ENCODE data around the gene IL36A. TPM values are rescaled to one million over a fixed set of nuclear protein-coding genes. Genes with fewer than 3 reads are reported as not detected.

IL36A gene
- total RNA-seq, 1 donor from 2014 or later = 0.34 TPM

- H3K4me1 Mint-ChIP-seq (ENCODE audit: low read depth) = no peaks in the 10 kb centered on the region
- no peak overlapping the region for H3K4me3 Mint-ChIP-seq (ENCODE audit: low read depth)
- H3K36me3 Mint-ChIP-seq (ENCODE audit: low read depth) = no peaks in the 10 kb centered on the region
- intact Hi-C loops (cut with micrococcal nuclease) = no loop called here
- no peaks in the 10 kb centered on the region for H3K9me3 Mint-ChIP-seq
- no peak for DNase-seq (ENCODE audit: low spot score)
- H3K27ac Mint-ChIP-seq = no peak overlapping the region
- peaks cover 31% of the 10 kb centered on the region for H3K27me3 Mint-ChIP-seq (ENCODE audit: low read depth)
Observed at GRCh38 chr2:113034016-113034415, 28.8 kb downstream of the IL36A start.

- H3K9me3 Mint-ChIP-seq = no peaks in the 10 kb centered on the region
- H3K27me3 Mint-ChIP-seq (ENCODE audit: low read depth) = peaks cover 24% of the 10 kb centered on the region
- H3K4me3 Mint-ChIP-seq (ENCODE audit: low read depth) = no peak overlapping the region
- H3K36me3 Mint-ChIP-seq (ENCODE audit: low read depth) = no peaks in the 10 kb centered on the region
- intact Hi-C loops (cut with micrococcal nuclease) = no loop called here
- H3K4me1 Mint-ChIP-seq (ENCODE audit: low read depth) = no peaks in the 10 kb centered on the region
- H3K27ac Mint-ChIP-seq = no peak overlapping the region
- no peak for DNase-seq (ENCODE audit: low spot score)
Observed at GRCh38 chr2:113036763-113037162, 31.5 kb downstream of the IL36A start.

- Mint-ChIP-seq H3K4me3 (ENCODE audit: low read depth) (no peak overlapping the region), H3K27me3 (ENCODE audit: low read depth) (peaks cover 33% of the 10 kb centered on the region), H3K36me3 (ENCODE audit: low read depth) (no peaks in the 10 kb centered on the region), H3K9me3 (no peaks in the 10 kb centered on the region), H3K27ac (no peak overlapping the region), H3K4me1 (ENCODE audit: low read depth) (no peaks in the 10 kb centered on the region)
- intact Hi-C loops (cut with micrococcal nuclease) = no loop called here
- no peak for DNase-seq (ENCODE audit: low spot score)
Observed at GRCh38 chr2:113038291-113038690, 33.0 kb downstream of the IL36A start.

GRCh38 chr2:113039158-113039557, 33.9 kb downstream of the IL36A start:
- no peaks in the 10 kb centered on the region for H3K36me3 Mint-ChIP-seq (ENCODE audit: low read depth)
- peaks cover 31% of the 10 kb centered on the region for H3K27me3 Mint-ChIP-seq (ENCODE audit: low read depth)
- DNase-seq (ENCODE audit: low spot score) = no peak
- no peak overlapping the region for H3K4me3 Mint-ChIP-seq (ENCODE audit: low read depth)
- intact Hi-C loops (cut with micrococcal nuclease) = no loop called here
- no peaks in the 10 kb centered on the region for H3K9me3 Mint-ChIP-seq
- no peak overlapping the region for H3K27ac Mint-ChIP-seq
- H3K4me1 Mint-ChIP-seq (ENCODE audit: low read depth) = no peaks in the 10 kb centered on the region

GRCh38 chr2:113039719-113040118, 34.5 kb downstream of the IL36A start:
- Mint-ChIP-seq H3K36me3 (ENCODE audit: low read depth) (no peaks in the 10 kb centered on the region), H3K4me1 (ENCODE audit: low read depth) (no peaks in the 10 kb centered on the region), H3K27me3 (ENCODE audit: low read depth) (peaks cover 30% of the 10 kb centered on the region), H3K27ac (no peak overlapping the region), H3K4me3 (ENCODE audit: low read depth) (no peak overlapping the region), H3K9me3 (no peaks in the 10 kb centered on the region)
- intact Hi-C loops (cut with micrococcal nuclease) = no loop called here
- no peak for DNase-seq (ENCODE audit: low spot score)

DNA sequence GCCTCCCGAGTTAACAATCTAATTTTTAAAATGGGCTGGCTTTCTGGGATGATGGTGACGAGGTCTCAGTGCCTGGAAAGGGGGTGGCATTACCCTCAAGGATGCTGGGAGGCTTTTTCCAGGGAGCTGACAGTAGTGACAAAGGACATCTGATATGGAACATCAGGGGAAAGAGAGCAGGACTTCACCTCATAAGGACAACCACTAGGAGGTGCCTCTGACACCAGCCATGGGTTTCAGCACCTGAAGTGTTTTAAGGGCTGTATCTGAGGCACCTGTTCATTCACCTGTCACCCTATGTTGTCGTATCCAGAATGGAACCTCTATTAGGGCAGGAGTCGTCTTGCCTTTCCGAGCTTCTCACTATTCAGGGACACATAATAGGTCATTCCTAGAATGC, 36.6 kb downstream of the IL36A start:
- no peak for DNase-seq (ENCODE audit: low spot score)
- peaks cover 31% of the 10 kb centered on the region for H3K27me3 Mint-ChIP-seq (ENCODE audit: low read depth)
- H3K27ac Mint-ChIP-seq = no peak overlapping the region
- intact Hi-C loops (cut with micrococcal nuclease) = no loop called here
- H3K4me1 Mint-ChIP-seq (ENCODE audit: low read depth) = no peaks in the 10 kb centered on the region
- H3K36me3 Mint-ChIP-seq (ENCODE audit: low read depth) = no peaks in the 10 kb centered on the region
- H3K4me3 Mint-ChIP-seq (ENCODE audit: low read depth) = no peak overlapping the region
- H3K9me3 Mint-ChIP-seq = no peaks in the 10 kb centered on the region

- H3K27ac Mint-ChIP-seq = no peak overlapping the region
- intact Hi-C loops (cut with micrococcal nuclease) = no loop called here
- DNase-seq (ENCODE audit: low spot score) = no peak
- peaks cover 24% of the 10 kb centered on the region for H3K27me3 Mint-ChIP-seq (ENCODE audit: low read depth)
- H3K36me3 Mint-ChIP-seq (ENCODE audit: low read depth) = no peaks in the 10 kb centered on the region
- H3K4me1 Mint-ChIP-seq (ENCODE audit: low read depth) = no peaks in the 10 kb centered on the region
- no peaks in the 10 kb centered on the region for H3K9me3 Mint-ChIP-seq
- H3K4me3 Mint-ChIP-seq (ENCODE audit: low read depth) = no peak overlapping the region
Observed at GRCh38 chr2:113046465-113046864, 41.2 kb downstream of the IL36A start.

DNA sequence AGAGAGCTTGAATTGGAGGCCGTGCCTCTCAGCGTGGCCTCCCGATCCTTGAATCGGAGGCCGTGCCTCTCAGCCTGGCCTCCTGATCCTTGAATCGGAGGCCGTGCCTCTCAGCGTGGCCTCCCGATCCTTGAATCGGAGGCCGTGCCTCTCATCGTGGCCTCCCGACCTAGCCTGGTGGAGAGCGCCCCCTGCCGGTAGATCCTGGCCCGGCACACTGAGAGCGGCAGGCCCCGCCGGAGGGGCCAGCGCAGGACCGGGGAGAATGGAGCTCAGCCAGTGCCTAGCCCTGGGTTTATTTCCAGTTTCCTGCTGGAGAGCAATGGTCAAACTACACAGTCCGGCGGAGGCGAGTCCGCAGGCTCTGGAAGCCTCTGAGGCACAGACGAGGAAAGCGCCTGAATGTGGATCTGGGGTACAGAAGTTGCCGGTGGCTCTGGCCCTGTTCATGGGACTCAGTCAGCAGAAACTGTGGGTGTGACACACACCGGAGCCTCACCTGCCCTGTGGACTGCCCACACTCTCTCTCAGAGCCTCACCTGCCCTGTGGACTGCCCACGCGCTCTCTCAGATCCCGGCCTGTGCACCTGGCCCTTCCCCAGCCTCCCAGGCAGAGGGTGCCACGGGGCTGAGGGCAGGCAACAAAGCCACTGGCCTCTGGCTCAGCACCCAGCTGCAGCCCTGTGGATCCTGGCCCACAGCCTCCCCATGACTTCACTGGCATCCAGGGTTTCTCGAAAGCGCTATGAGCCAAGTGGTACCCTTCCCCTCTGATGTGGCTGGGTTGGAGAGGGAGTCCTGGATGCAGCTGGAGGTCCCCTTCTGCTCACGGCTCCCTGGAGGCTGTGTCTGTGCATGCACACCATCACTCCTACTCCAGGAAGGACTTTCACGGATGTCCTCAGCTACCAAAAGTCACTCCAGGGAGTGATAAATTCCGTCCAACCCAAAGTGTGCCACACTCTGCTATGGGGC, 45.9 kb downstream of the IL36A start:
- no peak overlapping the region for H3K4me3 Mint-ChIP-seq (ENCODE audit: low read depth)
- H3K27me3 Mint-ChIP-seq (ENCODE audit: low read depth) = peaks cover 13% of the 10 kb centered on the region
- H3K36me3 Mint-ChIP-seq (ENCODE audit: low read depth) = peaks cover 9% of the 10 kb centered on the region
- intact Hi-C loops (cut with micrococcal nuclease) = no loop called here
- H3K27ac Mint-ChIP-seq = no peak overlapping the region
- H3K4me1 Mint-ChIP-seq (ENCODE audit: low read depth) = no peaks in the 10 kb centered on the region
- H3K9me3 Mint-ChIP-seq = peaks cover 24% of the 10 kb centered on the region
- no peak for DNase-seq (ENCODE audit: low spot score)

DNA sequence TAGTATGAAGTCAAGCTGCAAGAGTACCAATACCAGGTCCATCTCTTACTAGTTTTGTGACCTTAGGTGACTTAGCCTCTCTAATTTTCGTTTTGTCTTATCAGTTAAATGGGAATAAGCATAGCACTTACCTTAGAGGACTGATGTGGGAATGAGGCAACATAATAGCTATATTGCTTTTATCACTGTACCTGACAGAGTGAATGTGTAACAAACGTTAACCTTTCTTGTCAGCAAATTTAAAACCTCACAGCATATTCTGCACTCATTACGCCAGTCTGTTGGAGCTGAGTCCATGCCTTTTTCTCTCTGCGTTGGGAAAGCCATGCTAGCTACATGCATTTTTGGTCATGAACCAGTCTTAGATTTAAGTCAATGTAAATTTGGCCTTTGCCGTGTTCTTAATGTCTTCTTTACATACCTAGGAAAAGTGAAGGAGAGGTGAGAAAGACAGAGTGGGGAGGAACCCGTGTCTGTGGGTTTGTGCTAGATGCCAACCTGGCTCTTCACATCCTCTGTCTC, 47.2 kb downstream of the IL36A start, which contains the start of gene IL36B:
Gene IL36B (minus strand): TSS at position 472 of the 522 bp plus-strand sequence.
- peaks cover 26% of the 10 kb centered on the region for H3K9me3 Mint-ChIP-seq
- H3K4me3 Mint-ChIP-seq (ENCODE audit: low read depth) = no peak within 1 kb of the TSS
- H3K4me1 Mint-ChIP-seq (ENCODE audit: low read depth) = peaks cover 2% of the 10 kb centered on the region
- no peak within 1 kb of the TSS for H3K27ac Mint-ChIP-seq
- H3K27me3 Mint-ChIP-seq (ENCODE audit: low read depth) = peaks cover 11% of the 10 kb centered on the region
- intact Hi-C loops (cut with micrococcal nuclease) = no loop called here
- H3K36me3 Mint-ChIP-seq (ENCODE audit: low read depth) = peaks cover 11% of the 10 kb centered on the region
- DNase-seq (ENCODE audit: low spot score) = no peak

DNA sequence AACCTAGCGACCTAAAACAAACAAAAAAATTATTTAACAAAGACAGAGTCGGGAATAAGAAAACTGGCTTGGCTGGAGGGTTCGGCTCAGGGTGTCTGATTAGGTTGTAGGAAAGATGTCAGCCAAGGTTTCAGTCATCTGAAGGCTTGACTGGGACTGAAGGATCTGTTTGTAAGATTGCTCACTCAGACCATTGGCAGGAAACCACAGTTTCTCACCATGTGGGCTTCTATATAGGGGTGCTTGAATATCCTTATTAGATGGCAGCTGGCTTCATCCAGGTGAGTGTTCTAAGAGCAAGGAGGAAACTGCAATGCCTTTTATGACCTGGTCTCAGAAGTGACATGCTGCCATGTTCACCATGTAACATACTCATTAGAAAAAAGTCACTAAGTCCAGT, 48.4 kb downstream of the IL36A start:
- intact Hi-C loops (cut with micrococcal nuclease) = no loop called here
- Mint-ChIP-seq H3K27me3 (ENCODE audit: low read depth) (peaks cover 10% of the 10 kb centered on the region), H3K27ac (no peak overlapping the region), H3K4me1 (ENCODE audit: low read depth) (peaks cover 2% of the 10 kb centered on the region), H3K9me3 (peaks cover 26% of the 10 kb centered on the region), H3K36me3 (ENCODE audit: low read depth) (peaks cover 11% of the 10 kb centered on the region), H3K4me3 (ENCODE audit: low read depth) (no peak overlapping the region)
- no peak for DNase-seq (ENCODE audit: low spot score)

DNA sequence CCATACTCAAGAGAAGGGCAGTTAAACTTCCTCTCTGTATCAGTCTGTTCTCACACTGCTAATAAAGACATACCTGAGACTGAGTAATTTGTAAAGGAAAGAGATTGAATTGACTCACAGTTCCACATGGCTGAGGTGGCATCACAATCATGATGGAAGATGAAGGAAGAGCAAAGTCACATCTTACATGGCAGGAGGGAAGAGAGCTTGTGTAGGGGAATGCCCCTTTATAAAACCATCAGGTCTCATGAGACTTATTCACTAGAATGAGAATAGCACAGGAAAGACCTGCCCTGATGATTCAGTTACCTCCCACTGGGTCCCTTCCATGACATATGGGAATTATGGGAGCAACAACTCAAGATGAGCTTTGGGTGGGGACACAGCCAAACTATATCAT, 48.8 kb downstream of the IL36A start:
- Mint-ChIP-seq H3K4me1 (ENCODE audit: low read depth) (peaks cover 2% of the 10 kb centered on the region), H3K36me3 (ENCODE audit: low read depth) (peaks cover 11% of the 10 kb centered on the region), H3K9me3 (peaks cover 26% of the 10 kb centered on the region), H3K27ac (no peak overlapping the region), H3K27me3 (ENCODE audit: low read depth) (peaks cover 9% of the 10 kb centered on the region), H3K4me3 (ENCODE audit: low read depth) (no peak overlapping the region)
- DNase-seq (ENCODE audit: low spot score) = no peak
- intact Hi-C loops (cut with micrococcal nuclease) = no loop called here

GRCh38 chr2:113056521-113056920, 51.3 kb downstream of the IL36A start:
- peaks cover 26% of the 10 kb centered on the region for H3K9me3 Mint-ChIP-seq
- peaks cover 6% of the 10 kb centered on the region for H3K27me3 Mint-ChIP-seq (ENCODE audit: low read depth)
- peak overlapping the region; percentile 8 for H3K27ac Mint-ChIP-seq
- no peak overlapping the region for H3K4me3 Mint-ChIP-seq (ENCODE audit: low read depth)
- peaks cover 4% of the 10 kb centered on the region for H3K4me1 Mint-ChIP-seq (ENCODE audit: low read depth)
- peaks cover 11% of the 10 kb centered on the region for H3K36me3 Mint-ChIP-seq (ENCODE audit: low read depth)
- DNase-seq (ENCODE audit: low spot score) = no peak
- intact Hi-C loops (cut with micrococcal nuclease) = no loop called here

DNA sequence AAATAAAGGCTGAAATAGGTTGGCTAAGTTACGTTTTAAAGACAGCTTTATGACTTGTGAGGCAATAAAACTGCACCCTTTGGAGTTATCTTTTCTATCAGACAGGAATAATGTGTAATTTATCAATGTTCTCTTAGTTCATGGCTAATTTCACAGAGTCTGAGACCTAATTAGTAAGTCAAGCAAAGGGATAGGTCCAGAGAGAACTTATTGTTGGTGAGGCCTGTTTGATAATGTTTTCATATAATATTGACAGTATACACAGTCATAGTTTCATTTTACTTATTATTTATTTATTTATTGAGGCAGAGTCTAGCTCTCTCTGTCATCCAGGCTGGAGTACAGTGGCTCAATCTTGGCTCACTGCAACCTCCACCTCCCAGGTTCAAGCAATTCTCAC, 51.9 kb downstream of the IL36A start:
- Mint-ChIP-seq H3K4me3 (ENCODE audit: low read depth) (no peak overlapping the region), H3K4me1 (ENCODE audit: low read depth) (peaks cover 4% of the 10 kb centered on the region), H3K36me3 (ENCODE audit: low read depth) (peaks cover 11% of the 10 kb centered on the region), H3K27me3 (ENCODE audit: low read depth) (peaks cover 6% of the 10 kb centered on the region), H3K9me3 (peaks cover 26% of the 10 kb centered on the region), H3K27ac (no peak overlapping the region)
- intact Hi-C loops (cut with micrococcal nuclease) = no loop called here
- no peak for DNase-seq (ENCODE audit: low spot score)

Measured in activated T-helper 2 cell treated with anti-CD3 and anti-CD28 coated beads, Interferon-gamma antibody, Interleukin-2, Interleukin-4, amounts not matched to agents 10 μg/mL and 5 μg/mL and 100 μg/mL, durations not matched to agents 14 hours and 24 hours and 36 hours (primary cell).